ENCODE data around the gene LRRC9. TPM values are rescaled to one million over a fixed set of nuclear protein-coding genes. Genes with fewer than 3 reads are reported as not detected.
A peak's percentile ranks its signal among the peaks of the same experiment; 100 is the strongest.

The LRRC9 gene
- total and polyA plus RNA-seq, 2 of the 13 experiments (the other 11 are each of a cell fraction or from before 2014, with no cell fraction given): 0.08 to 0.18 TPM

- TF ChIP-seq FOXP1 (IDR thresholded peaks at IDR 0.05) (no peak), FOXP1 (CRISPR knock-in tag; IDR thresholded peaks at IDR 0.05) (peak; percentile 35; the same call in 1 of the 2 replicates), SMAD9 (CRISPR knock-in tag; IDR thresholded peaks at IDR 0.05) (no peak), HOMEZ (CRISPR knock-in tag; IDR thresholded peaks at IDR 0.05; ENCODE audit: low read depth) (peak; percentile 53; the same call in 1 of the 2 replicates), KLF13 (CRISPR knock-in tag; IDR thresholded peaks at IDR 0.05) (no peak), NFIC (IDR thresholded peaks at IDR 0.05; ENCODE audit: low read length) (0 out of 2 replicates have a peak, but pooled peaks have one; percentile 32), ZNF331 (CRISPR knock-in tag; IDR thresholded peaks at IDR 0.05) (0 out of 2 replicates have a peak, but pooled peaks have one; percentile 35), WIZ (CRISPR knock-in tag; IDR thresholded peaks at IDR 0.05) (peak; percentile 45; the same call in 1 of the 2 replicates), YEATS4 (CRISPR knock-in tag; IDR thresholded peaks at IDR 0.05; ENCODE audit: borderline replicate concordance) (peak; percentile 42; the same call in 1 of the 2 replicates), TAF15 (IDR thresholded peaks at IDR 0.05; ENCODE audit: low read depth, low read length, poor library complexity, severe bottlenecking) (no peak), SNRNP70 (IDR thresholded peaks at IDR 0.05; ENCODE audit: low read depth, low read length) (no peak), ZNF235 (CRISPR knock-in tag; IDR thresholded peaks at IDR 0.05; ENCODE audit: borderline replicate concordance) (no peak), PATZ1 (CRISPR knock-in tag; IDR thresholded peaks at IDR 0.05) (peak; percentile 23; the same call in 1 of the 2 replicates), PAF1 (CRISPR knock-in tag; IDR thresholded peaks at IDR 0.05) (no peak), HNF4A (CRISPR knock-in tag; IDR thresholded peaks at IDR 0.05) (peak; percentile 72), ZNF30 (CRISPR knock-in tag; IDR thresholded peaks at IDR 0.05) (no peak), USF2 (IDR thresholded peaks at IDR 0.05; ENCODE audit: low read depth, low read length) (peak; percentile 20; the same call in 1 of the 2 replicates), USF2 (CRISPR knock-in tag; IDR thresholded peaks at IDR 0.05; ENCODE audit: borderline replicate concordance) (peak; percentile 30; the same call in 1 of the 2 replicates), ZBTB37 (CRISPR knock-in tag; IDR thresholded peaks at IDR 0.05) (no peak), ZMAT3 (CRISPR knock-in tag; conservative IDR thresholded peaks at IDR 0.05) (no peak), ZNF577 (CRISPR knock-in tag; IDR thresholded peaks at IDR 0.05; ENCODE audit: borderline replicate concordance, low read depth) (no peak), HDAC2 (CRISPR knock-in tag; IDR thresholded peaks at IDR 0.05) (peak; percentile 77; the same call in 1 of the 2 replicates), CCAR2 (optimal IDR thresholded peaks at IDR 0.05; ENCODE audit: low read depth, low read length) (no peak), ZNF709 (CRISPR knock-in tag; IDR thresholded peaks at IDR 0.05) (no peak)
Observed at GRCh38 chr14:60094306-60094897, 174.5 kb downstream of the LRRC9 start (continued).

Measured in HepG2 (cell line).